Measurements from ENCODE around the gene CTNS.
A peak's percentile ranks its signal among the peaks of the same experiment; 100 is the strongest.
"Not testable (repeated sequence)": the region's sequence is repeated elsewhere in the genome, so short reads cannot be mapped to it uniquely, and the experiment has no call there.

Gene CTNS

GRCh38 chr17:3693829-3694231 lies 57.3 kb downstream of the CTNS start:
- no peak overlapping the region for H3K27ac ChIP-seq
- TF ChIP-seq CTCF (conservative IDR thresholded peaks at IDR 0.05) = no peak
- no peak for TF ChIP-seq ZFX (IDR thresholded peaks at IDR 0.05)

- H3K27ac ChIP-seq = peak overlapping the region; percentile 35
- TF ChIP-seq CTCF (conservative IDR thresholded peaks at IDR 0.05) (no peak), ZFX (IDR thresholded peaks at IDR 0.05) (no peak)
These were observed 58.7 kb downstream of the CTNS start for GRCh38 chr17:3695129-3695722.

GRCh38 chr17:3695723-3696411 lies 59.3 kb downstream of the CTNS start, which contains the start of gene P2RX5:
Gene P2RX5 (minus strand): TSS chr17:3696155. CDS start chr17:3696005, 150 bp downstream.
- peak within 1 kb of the TSS; percentile 35 for H3K27ac ChIP-seq
- TF ChIP-seq ZFX (IDR thresholded peaks at IDR 0.05) = peak; percentile 56; the same call in 1 of the 2 replicates
- no peak for TF ChIP-seq CTCF (conservative IDR thresholded peaks at IDR 0.05)

- no peak overlapping the region for H3K27ac ChIP-seq
- TF ChIP-seq CTCF (conservative IDR thresholded peaks at IDR 0.05) (no peak), ZFX (IDR thresholded peaks at IDR 0.05) (no peak)
These were observed 60.5 kb downstream of the CTNS start for GRCh38 chr17:3697103-3697476.

- no peak for TF ChIP-seq CTCF (conservative IDR thresholded peaks at IDR 0.05)
- TF ChIP-seq ZFX (IDR thresholded peaks at IDR 0.05) = no peak
- no peak overlapping the region for H3K27ac ChIP-seq
These were observed 61.6 kb downstream of the CTNS start for GRCh38 chr17:3698139-3698538.

GRCh38 chr17:3699951-3700350 lies 63.4 kb downstream of the CTNS start:
- no peak for TF ChIP-seq ZFX (IDR thresholded peaks at IDR 0.05)
- TF ChIP-seq CTCF (conservative IDR thresholded peaks at IDR 0.05) = no peak
- H3K27ac ChIP-seq = no peak overlapping the region

- H3K27ac ChIP-seq = not testable (repeated sequence)
These were observed 65.5 kb downstream of the CTNS start for GRCh38 chr17:3702041-3702539.
